Fibroblast of lung (primary cell): Measurements from ENCODE around the gene SLC43A3.

ENCODE experiments used
- EZH2 ChIP-seq: IDR thresholded peaks from 2 replicates; pipeline ENCODE4 v1.5.1; 2012; ENCODE audit warnings: low read length, control low read depth, mild to moderate bottlenecking; ENCODE audit errors: missing control alignments
- TF ChIP-seq, protein P1 (sequence below), 2 donors: IDR thresholded peaks in 1 of 2; conservative IDR thresholded peaks in 1 of 2; 1 replicate in 1 of 2; 2 replicates in 1 of 2; pipeline ENCODE4 v1.5.1; 2011 to 2012; ENCODE audit warnings: low read length in 2 of 2, control low read depth in 1 of 2, inconsistent platforms in 1 of 2, low read depth in 1 of 2, mild to moderate bottlenecking in 1 of 2

DNA sequence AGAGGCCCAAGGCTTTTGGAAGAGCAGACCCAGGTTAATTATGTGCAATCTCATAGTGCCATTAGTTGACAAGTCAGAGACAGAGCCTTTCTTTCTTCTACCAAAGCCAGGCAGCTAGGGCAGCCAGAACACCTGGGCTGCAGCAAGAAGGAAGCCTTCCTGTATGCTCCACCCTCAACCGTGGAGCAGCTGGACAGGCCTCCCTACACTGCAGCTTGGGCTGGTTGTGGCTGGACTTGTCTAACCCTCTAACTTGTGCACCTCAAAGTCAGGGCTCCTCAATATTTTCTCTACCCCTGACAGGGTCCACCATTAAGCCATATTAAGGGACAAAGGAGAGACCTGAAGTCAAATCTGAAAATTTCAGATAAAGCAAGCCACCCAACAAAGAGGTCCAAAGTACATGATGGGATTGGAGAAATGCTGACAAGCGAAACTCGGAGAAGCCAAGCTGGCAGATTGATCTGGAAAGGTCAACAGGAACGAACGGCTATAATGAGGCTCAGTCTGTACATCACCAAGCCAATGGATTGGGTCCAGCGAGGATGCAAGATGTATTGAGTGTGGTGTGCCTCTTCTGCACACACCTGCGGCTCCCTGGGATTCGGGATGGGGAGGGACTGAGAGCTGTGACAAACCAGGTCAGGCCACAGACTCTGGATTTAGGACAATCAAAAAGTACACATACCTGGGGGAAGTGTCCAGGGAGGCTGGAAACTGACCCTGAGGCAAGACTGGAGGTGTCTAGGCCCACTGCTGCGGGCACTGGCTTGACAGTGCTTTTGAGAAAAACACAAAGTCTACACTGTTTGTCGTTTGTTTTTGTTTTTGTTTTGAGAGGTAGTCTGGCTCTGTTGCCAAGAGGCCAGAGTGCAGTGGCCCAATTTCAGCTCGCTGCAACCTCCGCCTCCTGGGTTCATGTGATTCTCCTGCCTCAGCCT is 11.7 kb upstream of the SLC43A3 start:
- TF ChIP-seq, protein P1, sequence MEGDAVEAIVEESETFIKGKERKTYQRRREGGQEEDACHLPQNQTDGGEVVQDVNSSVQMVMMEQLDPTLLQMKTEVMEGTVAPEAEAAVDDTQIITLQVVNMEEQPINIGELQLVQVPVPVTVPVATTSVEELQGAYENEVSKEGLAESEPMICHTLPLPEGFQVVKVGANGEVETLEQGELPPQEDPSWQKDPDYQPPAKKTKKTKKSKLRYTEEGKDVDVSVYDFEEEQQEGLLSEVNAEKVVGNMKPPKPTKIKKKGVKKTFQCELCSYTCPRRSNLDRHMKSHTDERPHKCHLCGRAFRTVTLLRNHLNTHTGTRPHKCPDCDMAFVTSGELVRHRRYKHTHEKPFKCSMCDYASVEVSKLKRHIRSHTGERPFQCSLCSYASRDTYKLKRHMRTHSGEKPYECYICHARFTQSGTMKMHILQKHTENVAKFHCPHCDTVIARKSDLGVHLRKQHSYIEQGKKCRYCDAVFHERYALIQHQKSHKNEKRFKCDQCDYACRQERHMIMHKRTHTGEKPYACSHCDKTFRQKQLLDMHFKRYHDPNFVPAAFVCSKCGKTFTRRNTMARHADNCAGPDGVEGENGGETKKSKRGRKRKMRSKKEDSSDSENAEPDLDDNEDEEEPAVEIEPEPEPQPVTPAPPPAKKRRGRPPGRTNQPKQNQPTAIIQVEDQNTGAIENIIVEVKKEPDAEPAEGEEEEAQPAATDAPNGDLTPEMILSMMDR (conservative IDR thresholded peaks at IDR 0.05 in 1 of 2, IDR thresholded peaks at IDR 0.05 in 1 of 2; ENCODE audit: low read depth in 1 of 2, low read length in 2 of 2), result no peak
- TF ChIP-seq EZH2, result no peak
